Fibroblast of pulmonary artery (primary cell): ENCODE data around the gene COL6A3.
"Not testable (repeated sequence)": the region's sequence is repeated elsewhere in the genome, so short reads cannot be mapped to it uniquely, and the experiment has no call there.

ENCODE experiments used
- DNase-seq: peaks from one replicate; pipeline ENCODE4 v3.0.0-alpha.2; 2010; ENCODE audit warnings: low read depth
- H3K4me3 ChIP-seq: replicated peaks from 2 replicates; pipeline ENCODE4 v1.5.1; 2011; ENCODE audit warnings: low read depth, mild to moderate bottlenecking, control low read depth, low read length, moderate library complexity
- TF ChIP-seq, protein P1 (sequence below): IDR thresholded peaks from 2 replicates; pipeline ENCODE4 v1.5.1; 2011; ENCODE audit warnings: mild to moderate bottlenecking, control low read depth, low read length, inconsistent platforms; ENCODE audit errors: missing control alignments

The COL6A3 gene

DNA sequence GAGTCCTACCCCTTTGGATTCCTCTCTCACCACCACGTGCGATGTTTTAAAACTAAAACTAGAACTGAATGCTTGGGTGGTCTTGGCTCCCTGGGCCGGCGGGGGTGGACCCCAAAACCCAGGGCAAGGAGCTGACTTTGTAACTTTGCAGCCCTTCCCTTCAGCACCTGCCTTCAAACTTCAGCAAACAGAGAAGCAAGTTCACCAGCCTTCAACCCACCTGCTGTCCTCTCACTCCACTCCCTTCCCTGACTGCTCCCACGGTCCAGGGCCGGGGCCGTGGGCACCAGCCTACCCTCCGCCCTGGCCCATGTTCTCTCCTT lies 54.5 kb downstream of the COL6A3 start:
- no peak for DNase-seq
- TF ChIP-seq, protein P1, sequence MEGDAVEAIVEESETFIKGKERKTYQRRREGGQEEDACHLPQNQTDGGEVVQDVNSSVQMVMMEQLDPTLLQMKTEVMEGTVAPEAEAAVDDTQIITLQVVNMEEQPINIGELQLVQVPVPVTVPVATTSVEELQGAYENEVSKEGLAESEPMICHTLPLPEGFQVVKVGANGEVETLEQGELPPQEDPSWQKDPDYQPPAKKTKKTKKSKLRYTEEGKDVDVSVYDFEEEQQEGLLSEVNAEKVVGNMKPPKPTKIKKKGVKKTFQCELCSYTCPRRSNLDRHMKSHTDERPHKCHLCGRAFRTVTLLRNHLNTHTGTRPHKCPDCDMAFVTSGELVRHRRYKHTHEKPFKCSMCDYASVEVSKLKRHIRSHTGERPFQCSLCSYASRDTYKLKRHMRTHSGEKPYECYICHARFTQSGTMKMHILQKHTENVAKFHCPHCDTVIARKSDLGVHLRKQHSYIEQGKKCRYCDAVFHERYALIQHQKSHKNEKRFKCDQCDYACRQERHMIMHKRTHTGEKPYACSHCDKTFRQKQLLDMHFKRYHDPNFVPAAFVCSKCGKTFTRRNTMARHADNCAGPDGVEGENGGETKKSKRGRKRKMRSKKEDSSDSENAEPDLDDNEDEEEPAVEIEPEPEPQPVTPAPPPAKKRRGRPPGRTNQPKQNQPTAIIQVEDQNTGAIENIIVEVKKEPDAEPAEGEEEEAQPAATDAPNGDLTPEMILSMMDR, result no peak
- H3K4me3 ChIP-seq, result no peak overlapping the region

- TF ChIP-seq, protein P1, result no peak
- DNase-seq, result no peak
Observed at GRCh38 chr2:237358721-237359517, 55.0 kb downstream of the COL6A3 start.

DNA sequence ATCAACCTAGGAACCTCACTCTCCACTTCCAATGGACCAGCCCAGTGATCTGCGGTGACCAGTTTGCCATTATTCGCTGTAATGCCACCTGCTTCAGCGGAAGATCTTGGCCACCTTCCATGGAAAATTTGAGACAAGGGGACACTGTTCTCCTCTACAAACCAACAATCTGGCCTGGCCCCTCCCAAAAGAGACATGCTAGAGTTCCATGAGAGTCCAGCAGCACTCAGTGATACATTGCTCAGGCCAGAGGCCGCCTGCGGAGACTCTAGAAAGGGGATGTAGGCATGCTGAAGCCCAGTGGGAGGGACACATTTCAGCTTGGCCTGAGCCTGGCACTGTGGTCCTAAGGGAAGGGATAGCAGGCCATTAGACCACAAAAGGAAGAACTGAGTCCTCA lies 58.3 kb downstream of the COL6A3 start:
- no peak for DNase-seq
- no peak overlapping the region for H3K4me3 ChIP-seq
- TF ChIP-seq, protein P1, result no peak

More at GRCh38 chr2:237358721-237359517, 55.0 kb downstream of the COL6A3 start:
- H3K4me3 ChIP-seq, result no peak overlapping the region

- H3K4me3 ChIP-seq, result no peak overlapping the region
- TF ChIP-seq, protein P1, result no peak
- DNase-seq, result peak; percentile 64
Observed at GRCh38 chr2:237354892-237355291, 59.1 kb downstream of the COL6A3 start.

- DNase-seq, H3K4me3 ChIP-seq: not testable (repeated sequence)
Observed at GRCh38 chr2:237354172-237354571, 59.8 kb downstream of the COL6A3 start.

DNA sequence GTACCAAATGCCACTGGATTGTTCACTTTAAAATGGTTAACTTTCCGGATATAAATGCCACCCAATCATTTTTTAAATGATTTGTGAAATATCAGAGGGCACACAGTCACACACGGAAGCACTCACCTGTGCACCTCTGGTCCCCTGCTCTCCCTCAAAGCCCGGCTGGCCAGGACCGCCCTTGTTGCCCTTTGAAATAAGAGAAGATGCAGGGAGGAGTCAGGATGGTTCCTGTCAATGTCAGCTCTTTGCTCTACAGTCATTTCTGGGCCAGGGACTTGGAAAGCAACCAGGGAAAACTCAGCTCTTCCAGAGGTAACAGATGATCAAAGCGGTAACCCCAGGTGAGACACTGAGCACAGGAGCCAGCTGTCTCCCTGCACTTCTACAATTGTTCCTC lies 60.7 kb downstream of the COL6A3 start:
- H3K4me3 ChIP-seq, result no peak overlapping the region
- DNase-seq, result no peak
- TF ChIP-seq, protein P1, result no peak

DNA sequence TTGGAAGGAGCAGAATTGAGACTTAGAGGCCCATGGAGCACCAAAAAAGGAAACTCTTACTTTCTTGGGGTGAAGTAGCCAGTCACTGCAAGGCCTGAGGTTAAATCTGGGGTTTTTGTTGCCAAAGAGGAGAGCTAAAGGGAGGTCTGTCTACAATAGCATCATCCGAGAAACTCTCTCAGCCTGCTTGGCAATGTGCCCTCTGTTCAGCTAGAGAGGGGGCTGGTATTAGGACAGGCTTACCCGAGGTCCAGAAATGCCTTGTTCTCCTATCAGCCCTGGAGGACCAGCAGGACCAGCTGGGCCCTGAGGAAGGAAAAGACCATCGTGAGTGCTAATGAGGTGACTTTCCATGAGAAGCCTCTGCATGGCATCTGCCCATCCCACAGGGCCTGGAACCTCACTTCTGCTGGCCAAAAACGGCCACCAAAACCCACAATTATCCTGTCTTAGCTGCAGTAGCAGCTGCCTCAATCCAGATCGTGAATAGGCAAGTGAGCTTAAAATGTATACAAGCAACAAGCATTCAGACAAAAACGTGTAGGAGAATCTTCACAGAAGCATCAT lies 61.6 kb downstream of the COL6A3 start:
- TF ChIP-seq, protein P1, result no peak

More for the DNA sequence above, 61.6 kb downstream of the COL6A3 start:
- peak; percentile 16 for DNase-seq
- H3K4me3 ChIP-seq, result no peak overlapping the region
